Activated T-cell treated with anti-CD3 and anti-CD28 coated beads, Interleukin-2, amount 50 U/mL, for 24 hours (primary cell): Measurements from ENCODE around the gene LRRC45.

ENCODE experiments used
- DNase-seq: peaks from one replicate; pipeline ENCODE4 v3.0.0-alpha.2; 2020
- H3K27ac Mint-ChIP-seq: 2 replicates; pipeline ENCODE4 v1.8.0; 2020; ENCODE audit warnings: mild to moderate bottlenecking, mixed read lengths
- H3K27me3 Mint-ChIP-seq: 2 replicates; pipeline ENCODE4 v1.8.0; 2020; ENCODE audit warnings: mixed read lengths
- H3K36me3 Mint-ChIP-seq: 2 replicates; pipeline ENCODE4 v1.8.0; 2020; ENCODE audit warnings: low read depth, mixed read lengths
- H3K4me1 Mint-ChIP-seq: 2 replicates; pipeline ENCODE4 v1.8.0; 2020; ENCODE audit warnings: low read depth, mixed read lengths
- H3K4me3 Mint-ChIP-seq: 2 replicates; pipeline ENCODE4 v1.8.0; 2020; ENCODE audit warnings: mild to moderate bottlenecking, moderate library complexity, mixed read lengths
- H3K9me3 Mint-ChIP-seq: 2 replicates; pipeline ENCODE4 v1.8.0; 2020; ENCODE audit warnings: mixed read lengths

Gene LRRC45

DNA sequence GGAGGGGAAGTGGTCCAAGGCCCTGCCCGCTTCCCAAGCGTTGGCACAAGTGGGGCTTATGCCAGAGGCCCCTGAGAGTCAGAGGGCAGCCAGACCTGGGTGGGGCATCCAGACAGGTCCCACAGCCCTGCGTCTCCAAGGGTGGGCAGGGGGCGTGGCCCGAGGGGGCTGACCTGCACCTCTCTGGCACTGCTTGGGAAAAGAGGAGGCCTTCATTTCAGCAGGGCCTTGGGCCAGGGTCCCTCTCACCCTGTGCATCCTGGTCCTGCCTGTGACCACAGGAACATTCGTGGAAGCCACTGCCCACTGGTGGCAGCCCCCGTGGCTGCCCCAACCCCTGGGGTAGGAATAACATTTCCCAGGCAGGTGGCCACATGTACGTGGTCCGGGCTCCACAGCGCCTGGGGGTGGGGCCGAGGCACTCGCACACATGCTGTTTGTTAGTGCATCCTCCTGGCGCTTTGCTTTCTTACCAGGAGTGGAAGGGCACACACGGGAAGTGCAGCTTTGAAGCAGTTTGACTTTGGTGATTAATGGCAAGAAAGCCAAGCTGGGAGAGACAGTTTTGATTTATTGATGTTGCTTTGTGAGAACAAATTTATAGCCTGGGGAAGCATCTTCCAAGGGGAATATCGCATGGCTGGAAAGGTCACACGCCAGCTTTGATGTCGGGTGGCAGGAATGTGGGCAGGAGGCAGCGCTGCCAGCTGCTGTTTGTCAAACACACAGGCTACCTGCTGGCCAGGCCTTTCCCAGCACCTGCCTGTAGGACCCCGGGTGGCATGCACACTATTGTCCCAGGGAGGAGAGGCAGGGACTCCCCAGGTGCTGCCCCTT is 4.7 kb upstream of the LRRC45 start:
- Mint-ChIP-seq H3K9me3 (no peaks in the 10 kb centered on the region), H3K4me3 (no peak overlapping the region), H3K27ac (peak overlapping the region; percentile 22), H3K27me3 (no peaks in the 10 kb centered on the region), H3K36me3 (peaks cover 30% of the 10 kb centered on the region), H3K4me1 (peaks cover 17% of the 10 kb centered on the region)
- no peak for DNase-seq

DNA sequence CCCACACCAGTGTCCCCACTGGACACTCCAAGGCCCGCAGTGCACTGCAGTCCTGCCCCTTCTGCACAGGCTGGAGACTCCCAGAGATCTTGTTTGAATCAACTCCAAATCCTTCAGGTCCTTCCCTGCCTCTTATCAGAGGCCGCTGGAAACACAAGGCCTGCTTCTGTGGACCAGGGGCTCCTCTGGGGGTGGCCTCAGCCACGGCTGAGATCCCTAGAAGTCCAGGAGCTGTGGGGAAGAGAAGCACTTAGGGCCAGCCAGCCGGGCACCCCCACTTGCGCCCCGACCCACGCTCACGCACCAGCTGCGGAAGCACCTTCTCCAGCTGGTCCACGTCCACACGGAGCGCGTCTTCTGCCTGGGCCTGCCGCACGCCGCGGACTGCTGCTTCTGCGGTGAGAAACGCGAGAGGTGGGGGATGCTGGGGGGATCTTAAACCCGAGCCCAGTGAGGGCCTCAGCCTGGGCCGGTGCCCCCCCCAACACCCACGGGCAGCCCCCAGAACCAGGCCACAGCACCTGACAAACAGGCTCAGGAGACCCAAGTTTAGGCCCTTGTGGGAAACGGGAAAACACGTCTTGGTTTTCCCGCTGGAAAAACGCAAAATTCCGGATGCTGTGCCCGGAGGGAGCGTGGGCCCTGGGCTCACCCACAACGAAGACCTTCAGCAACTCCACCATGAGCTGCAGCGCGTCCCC is 4.0 kb upstream of the LRRC45 start:
- Mint-ChIP-seq H3K27ac (no peak overlapping the region), H3K9me3 (no peaks in the 10 kb centered on the region), H3K27me3 (no peaks in the 10 kb centered on the region), H3K36me3 (peaks cover 37% of the 10 kb centered on the region), H3K4me3 (no peak overlapping the region), H3K4me1 (peaks cover 22% of the 10 kb centered on the region)
- DNase-seq: no peak

DNA sequence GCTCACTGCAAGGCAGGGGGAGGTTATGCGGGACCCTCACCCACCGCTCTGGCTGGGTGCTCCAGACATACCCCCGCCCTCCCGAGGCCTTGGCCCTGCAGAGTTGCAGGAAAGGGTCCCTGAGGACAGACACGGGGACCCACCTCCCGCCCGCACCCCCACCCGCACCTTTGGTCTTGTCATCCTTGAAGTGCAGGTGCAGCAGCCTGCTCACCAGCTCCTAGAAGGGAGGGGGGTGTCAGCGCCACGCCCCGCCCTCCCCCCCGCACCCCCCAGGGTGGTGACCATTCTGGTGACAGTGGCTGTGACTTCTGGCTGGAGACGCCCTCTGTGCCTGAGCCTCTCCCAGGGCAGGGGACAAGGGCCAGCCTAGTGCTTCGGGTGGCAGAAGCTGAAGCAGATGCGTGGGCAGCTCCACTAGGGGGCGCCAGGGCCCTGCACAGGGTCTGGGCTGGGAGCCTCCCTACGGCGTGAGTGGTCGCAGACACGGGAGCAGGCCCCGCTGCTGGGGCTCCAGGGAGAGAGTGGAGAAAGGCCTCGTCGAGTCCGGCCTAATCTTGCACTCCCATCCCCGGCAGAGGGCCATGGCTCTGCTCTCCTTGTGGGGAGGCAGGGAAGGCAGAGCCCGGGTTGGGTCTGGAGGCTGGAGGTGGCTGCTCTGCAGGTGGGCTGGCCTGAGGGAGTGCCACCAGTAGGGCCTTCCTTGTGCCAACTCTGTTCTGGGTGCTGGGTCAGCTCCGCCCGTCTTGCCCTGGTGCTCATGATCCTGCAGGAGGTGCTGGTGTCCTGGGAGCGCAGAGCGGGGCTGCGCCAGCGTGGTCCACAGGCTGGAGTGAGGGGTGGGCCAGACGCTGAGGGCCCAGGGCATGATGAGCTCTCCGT is 3.2 kb upstream of the LRRC45 start:
- no peaks in the 10 kb centered on the region for H3K9me3 Mint-ChIP-seq

DNA sequence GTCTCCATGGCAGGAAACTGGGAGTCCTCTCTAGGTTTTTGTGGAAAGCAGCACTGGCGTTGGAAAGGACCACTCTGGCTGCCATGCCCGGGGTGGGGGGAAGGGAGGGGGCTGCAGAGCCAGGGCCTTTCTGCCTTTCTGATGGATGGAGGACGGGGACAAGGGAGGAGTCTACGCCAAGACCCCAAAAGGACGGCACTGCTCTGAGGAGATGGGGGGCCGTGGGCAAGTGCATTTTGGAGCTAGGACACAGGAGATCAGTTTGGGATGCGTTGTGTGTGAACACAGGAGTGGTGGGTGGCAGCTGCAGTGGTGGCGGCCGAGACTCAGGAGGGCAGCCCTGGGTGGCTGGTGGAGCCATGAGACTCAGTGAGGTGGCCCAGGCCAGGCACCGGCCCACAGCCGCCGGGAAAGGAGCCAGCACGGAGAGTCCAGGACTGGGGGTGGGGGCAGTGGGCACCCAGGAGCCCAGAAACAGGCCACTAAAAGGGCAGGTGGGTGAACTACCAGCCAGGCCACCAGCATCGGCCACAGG is 2.5 kb upstream of the LRRC45 start:
- Mint-ChIP-seq H3K9me3 (no peaks in the 10 kb centered on the region), H3K27ac (peak overlapping the region; percentile 26), H3K4me3 (peak overlapping the region; percentile 90), H3K36me3 (peaks cover 40% of the 10 kb centered on the region), H3K4me1 (peaks cover 25% of the 10 kb centered on the region), H3K27me3 (no peaks in the 10 kb centered on the region)
- no peak for DNase-seq

More for the DNA sequence above, 3.2 kb upstream of the LRRC45 start:
- H3K4me3 Mint-ChIP-seq: peak overlapping the region; percentile 90
- H3K4me1 Mint-ChIP-seq: peaks cover 25% of the 10 kb centered on the region
- no peaks in the 10 kb centered on the region for H3K27me3 Mint-ChIP-seq
- H3K27ac Mint-ChIP-seq: no peak overlapping the region
- DNase-seq: peak; percentile 80
- H3K36me3 Mint-ChIP-seq: peaks cover 37% of the 10 kb centered on the region

DNA sequence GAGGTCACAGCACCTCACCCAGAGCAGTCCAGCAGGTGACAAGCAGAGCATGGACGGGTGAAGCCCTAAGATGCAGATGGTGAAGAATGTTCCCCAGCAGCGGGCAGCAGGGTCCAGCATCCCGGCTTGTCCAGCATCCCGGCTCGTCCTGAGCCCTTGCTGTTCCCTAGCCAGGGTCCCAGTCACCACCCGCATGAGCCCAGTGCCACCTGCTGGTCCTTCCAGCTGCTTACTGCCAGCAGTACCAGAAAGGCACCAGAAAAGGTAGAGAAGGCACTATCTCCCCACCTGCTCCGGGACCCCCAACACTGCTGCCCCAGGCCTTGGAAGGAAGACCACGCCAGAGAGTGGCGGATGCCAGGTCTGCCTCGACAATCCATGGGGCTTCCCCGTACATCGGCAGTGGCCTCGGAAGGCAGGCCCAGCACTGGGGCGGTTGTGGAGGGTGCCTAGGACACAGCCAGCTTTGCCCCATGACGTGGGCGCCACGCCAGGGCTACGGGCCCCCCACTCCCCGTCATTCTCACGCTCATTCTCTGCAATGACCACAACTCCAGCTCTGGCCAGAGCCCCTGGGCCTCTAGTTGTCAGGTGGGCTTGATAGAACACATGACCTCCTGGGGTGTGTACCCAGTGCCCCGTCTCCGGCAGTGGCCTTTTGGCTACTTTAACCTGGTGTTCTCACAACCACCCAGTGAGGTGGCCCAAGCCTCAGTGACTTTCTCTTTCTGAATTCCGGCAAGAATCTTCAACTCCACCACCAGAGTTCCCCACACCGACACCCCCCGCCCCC is 1.8 kb upstream of the LRRC45 start:
- H3K36me3 Mint-ChIP-seq: peaks cover 45% of the 10 kb centered on the region
- H3K27me3 Mint-ChIP-seq: no peaks in the 10 kb centered on the region
- H3K4me3 Mint-ChIP-seq: peak overlapping the region; percentile 90
- peak overlapping the region; percentile 87 for H3K27ac Mint-ChIP-seq
- peak; percentile 65 for DNase-seq
- peaks cover 25% of the 10 kb centered on the region for H3K4me1 Mint-ChIP-seq
- no peaks in the 10 kb centered on the region for H3K9me3 Mint-ChIP-seq

DNA sequence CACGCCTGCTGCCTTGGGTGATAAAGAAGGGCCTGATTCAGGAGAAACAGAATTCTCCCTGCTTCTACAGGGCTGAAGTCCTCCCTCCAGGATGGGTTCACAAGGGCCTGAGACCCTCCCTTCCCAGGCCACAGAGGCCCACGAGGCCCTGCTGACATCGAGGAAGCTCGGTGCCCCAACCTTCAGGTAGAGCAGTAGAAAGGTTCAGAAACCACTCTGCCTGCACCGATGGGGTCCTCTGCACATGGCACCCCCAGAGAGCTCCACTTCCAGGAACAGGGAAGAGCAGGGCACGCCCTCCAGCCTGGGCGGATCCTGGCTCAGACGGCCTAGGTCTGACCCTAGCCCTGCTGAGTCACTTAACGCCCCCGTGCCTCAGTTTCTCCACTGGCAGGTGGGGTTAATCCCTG is 1.2 kb upstream of the LRRC45 start:
- Mint-ChIP-seq H3K9me3 (no peaks in the 10 kb centered on the region), H3K27me3 (no peaks in the 10 kb centered on the region), H3K4me3 (peak overlapping the region; percentile 90), H3K36me3 (peaks cover 45% of the 10 kb centered on the region), H3K27ac (peak overlapping the region; percentile 87), H3K4me1 (peaks cover 25% of the 10 kb centered on the region)
- DNase-seq: peak; percentile 47

DNA sequence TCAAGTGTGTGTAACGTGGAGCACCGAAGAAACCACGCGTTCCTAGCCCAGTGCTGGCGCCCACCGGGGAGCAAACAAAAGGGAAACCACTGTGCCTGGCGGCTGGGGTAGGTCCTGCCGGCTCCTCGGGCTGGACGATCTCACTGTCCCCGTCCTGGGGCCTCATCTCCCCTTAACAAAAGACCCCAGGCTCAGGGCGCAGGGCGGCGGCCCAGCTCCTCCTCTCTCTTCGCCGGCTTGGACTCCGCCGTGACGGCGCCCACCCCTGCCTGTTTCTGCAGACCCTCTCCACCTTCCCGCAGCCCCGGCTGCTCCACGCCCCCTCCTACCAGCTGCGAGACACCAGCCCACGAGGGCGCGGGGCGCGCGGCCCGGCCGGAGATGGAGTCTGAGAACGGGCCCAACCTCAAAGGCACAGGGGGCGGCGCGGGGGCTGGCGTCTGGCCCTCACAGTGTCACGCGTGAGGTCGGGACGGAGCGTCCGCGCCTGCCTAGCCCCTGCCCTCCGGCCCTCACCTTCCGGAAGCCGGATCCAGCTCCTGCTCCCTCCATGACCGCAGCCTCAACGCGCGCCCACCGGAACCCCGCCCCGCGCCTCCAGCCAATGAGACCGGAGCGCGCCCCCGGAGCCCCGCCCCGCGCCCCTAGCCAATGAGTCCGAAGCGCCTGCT is 660 bp upstream of the LRRC45 start, which contains the start of gene CENPX:
TSS of gene CENPX (minus strand) at position 569 of the 671 bp plus-strand sequence. CDS start at position 552, 17 bp downstream.
- no peaks in the 10 kb centered on the region for H3K9me3 Mint-ChIP-seq
- peaks cover 25% of the 10 kb centered on the region for H3K4me1 Mint-ChIP-seq
- DNase-seq: no peak
- H3K27me3 Mint-ChIP-seq: no peaks in the 10 kb centered on the region
- peaks cover 48% of the 10 kb centered on the region for H3K36me3 Mint-ChIP-seq
- H3K4me3 Mint-ChIP-seq: peak within 1 kb of the TSS; percentile 90
- H3K27ac Mint-ChIP-seq: peak within 1 kb of the TSS; percentile 87

DNA sequence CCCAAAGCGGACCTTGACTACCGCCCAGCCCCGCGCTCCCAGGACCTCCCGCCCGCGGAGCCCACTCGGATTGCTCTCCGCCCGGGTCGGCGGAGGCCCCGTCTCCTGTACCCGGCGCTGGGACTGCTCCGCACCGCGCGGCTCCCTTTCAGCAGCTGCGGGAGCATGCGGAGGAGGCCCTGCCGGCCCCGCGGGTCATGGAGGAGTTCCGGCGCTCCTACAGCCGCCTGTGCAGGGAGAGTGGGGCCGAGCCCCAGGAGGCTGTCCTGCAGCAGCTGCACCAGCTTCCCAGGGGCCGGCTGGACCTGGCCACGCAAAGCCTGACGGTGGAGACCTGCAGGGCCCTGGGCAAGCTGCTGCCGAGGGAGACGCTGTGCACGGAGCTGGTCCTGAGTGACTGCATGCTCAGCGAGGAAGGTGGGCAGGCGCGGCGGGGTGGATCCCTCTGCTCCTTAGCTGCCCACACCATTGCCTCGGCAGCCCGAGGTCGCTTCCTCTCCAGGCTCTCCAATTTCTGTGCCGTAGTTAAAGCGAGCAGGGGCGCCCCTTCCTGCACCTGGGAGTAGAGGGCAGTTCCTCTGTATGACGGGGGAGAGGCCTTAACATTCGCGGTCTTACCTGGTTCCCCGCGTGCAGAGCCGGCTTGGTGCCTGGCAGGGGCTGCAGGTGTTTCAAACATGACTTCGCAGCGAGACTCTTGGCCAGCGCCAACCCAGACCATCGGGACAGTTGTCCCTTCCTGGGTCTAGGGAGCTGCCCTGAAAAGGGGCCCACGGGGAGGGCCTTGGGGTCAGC is 539 bp downstream of the LRRC45 start:
- H3K27me3 Mint-ChIP-seq: no peaks in the 10 kb centered on the region
- peak overlapping the region; percentile 83 for H3K4me3 Mint-ChIP-seq
- no peaks in the 10 kb centered on the region for H3K9me3 Mint-ChIP-seq
- H3K4me1 Mint-ChIP-seq: peaks cover 25% of the 10 kb centered on the region
- peak; percentile 66 for DNase-seq
- H3K36me3 Mint-ChIP-seq: peaks cover 47% of the 10 kb centered on the region
- H3K27ac Mint-ChIP-seq: peak overlapping the region; percentile 40

DNA sequence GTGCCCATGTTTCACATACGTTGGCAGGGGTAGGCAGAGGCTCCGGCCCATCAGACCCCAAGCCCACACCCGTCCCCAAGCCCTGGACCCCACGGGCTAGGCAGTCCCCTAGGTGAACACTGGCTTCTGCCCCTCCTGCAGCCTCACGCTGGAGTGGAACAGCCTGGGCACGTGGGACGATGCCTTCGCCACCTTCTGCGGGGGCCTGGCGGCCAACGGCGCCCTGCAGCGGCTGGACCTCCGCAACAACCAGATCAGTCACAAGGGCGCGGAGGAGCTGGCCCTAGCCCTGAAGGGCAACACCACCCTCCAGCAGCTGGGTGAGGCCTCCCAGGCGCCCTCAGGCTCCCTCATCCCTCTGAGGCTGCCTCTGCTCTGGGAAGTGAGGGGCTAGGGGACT is 1.8 kb downstream of the LRRC45 start:
- H3K4me1 Mint-ChIP-seq: peaks cover 29% of the 10 kb centered on the region
- H3K27me3 Mint-ChIP-seq: no peaks in the 10 kb centered on the region
- H3K9me3 Mint-ChIP-seq: no peaks in the 10 kb centered on the region
- H3K27ac Mint-ChIP-seq: no peak overlapping the region
- H3K36me3 Mint-ChIP-seq: peaks cover 52% of the 10 kb centered on the region
- no peak for DNase-seq
- peak overlapping the region; percentile 83 for H3K4me3 Mint-ChIP-seq

DNA sequence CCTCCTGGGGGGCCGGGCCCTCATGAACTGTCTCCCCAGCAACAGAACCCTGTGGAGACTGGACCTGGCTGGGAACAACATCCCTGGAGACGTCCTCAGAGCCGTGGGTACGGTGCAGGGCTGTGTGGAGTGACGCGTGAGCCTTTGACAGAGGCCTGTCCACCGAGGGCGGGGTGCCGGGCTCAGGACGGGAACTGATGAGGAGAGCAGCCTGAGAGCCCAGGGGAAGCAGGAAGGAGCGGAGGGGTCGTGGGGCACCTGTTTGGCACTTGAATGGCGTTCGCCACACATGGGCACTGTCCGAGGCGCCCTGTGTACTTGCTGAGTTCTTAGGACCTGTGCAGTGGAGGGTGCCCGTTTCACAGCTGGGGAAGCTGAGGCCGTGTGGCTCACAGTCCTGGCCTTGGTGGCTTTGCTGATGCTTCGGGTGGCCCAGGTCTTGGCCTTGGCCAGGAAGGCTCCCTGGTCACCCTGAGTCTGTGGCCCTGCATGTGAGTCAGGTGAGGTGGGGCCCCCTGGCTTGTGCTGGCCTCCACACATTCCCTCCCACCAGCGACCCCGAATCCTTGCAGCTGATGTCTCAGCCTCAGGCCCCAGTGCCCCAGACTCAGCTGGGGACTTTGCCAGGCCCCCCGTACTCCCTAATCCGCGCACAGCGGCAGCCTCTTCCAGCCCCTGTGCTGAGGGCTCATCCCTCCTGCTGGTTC is 2.4 kb downstream of the LRRC45 start:
- no peak overlapping the region for H3K27ac Mint-ChIP-seq
- no peaks in the 10 kb centered on the region for H3K9me3 Mint-ChIP-seq
- peaks cover 48% of the 10 kb centered on the region for H3K36me3 Mint-ChIP-seq
- H3K27me3 Mint-ChIP-seq: no peaks in the 10 kb centered on the region
- no peak overlapping the region for H3K4me3 Mint-ChIP-seq
- no peak for DNase-seq
- peaks cover 29% of the 10 kb centered on the region for H3K4me1 Mint-ChIP-seq

DNA sequence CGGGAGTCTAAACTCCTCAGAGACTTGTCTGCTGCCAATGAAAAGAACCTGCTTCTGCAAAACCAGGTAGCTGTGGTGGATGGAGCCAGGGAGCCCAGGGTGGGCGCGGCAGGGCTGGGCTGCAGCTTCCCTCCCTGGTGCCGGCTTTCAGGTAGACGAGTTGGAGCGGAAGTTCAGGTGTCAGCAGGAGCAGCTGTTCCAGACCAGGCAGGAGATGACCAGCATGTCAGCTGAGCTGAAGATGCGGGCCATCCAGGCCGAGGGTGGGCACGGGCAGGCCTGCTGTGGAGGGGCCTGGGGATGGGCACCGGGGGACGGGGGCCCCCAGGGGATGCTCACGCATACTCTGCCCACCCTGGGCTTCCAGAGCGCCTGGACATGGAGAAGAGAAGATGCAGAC is 5.1 kb downstream of the LRRC45 start:
- Mint-ChIP-seq H3K27ac (no peak overlapping the region), H3K9me3 (no peaks in the 10 kb centered on the region), H3K4me1 (peaks cover 18% of the 10 kb centered on the region), H3K36me3 (peaks cover 36% of the 10 kb centered on the region), H3K27me3 (no peaks in the 10 kb centered on the region), H3K4me3 (no peak overlapping the region)
- DNase-seq: no peak

DNA sequence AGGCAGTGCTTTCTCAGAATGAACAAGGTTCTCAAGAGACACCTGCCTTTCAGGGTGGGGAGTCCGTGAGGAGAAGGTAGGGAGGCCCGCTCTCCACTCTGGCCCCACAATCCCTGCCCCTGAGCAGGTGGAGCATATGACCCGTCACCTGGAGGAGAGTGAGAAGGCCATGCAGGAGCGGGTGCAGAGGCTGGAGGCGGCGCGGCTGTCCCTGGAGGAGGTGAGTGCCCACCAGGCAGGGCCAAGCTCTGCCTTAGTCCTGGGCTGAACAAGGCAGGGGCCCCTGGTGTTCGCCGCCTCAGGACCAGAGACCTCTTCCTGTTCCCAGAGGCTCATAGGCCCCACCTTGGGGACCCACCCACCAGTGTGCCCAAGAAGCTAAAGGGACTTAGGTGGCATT is 5.9 kb downstream of the LRRC45 start:
- Mint-ChIP-seq H3K27me3 (no peaks in the 10 kb centered on the region), H3K27ac (no peak overlapping the region), H3K9me3 (no peaks in the 10 kb centered on the region), H3K4me3 (no peak overlapping the region), H3K4me1 (peaks cover 15% of the 10 kb centered on the region), H3K36me3 (peaks cover 33% of the 10 kb centered on the region)
- no peak for DNase-seq
